Activated B cell treated with CpG ODN at 0.5 μM for 24 hours (primary cell): ENCODE results near the gene BCL3. TPM values are rescaled to one million over a fixed set of nuclear protein-coding genes. Genes with fewer than 3 reads are reported as not detected.

Experiments used
- ATAC-seq: fragments of 200-7000 bp; cut with Tn5 transposase; one replicate; pipeline ENCODE4 v1.10.0; 2021; ENCODE audit warnings: low read depth, mild to moderate bottlenecking, moderate library complexity
- CTCF ChIA-PET: fragments of 350-600 bp; sonication (Branson Sonifier 250); formaldehyde crosslinking; loops from one replicate; lab custom pipeline; 2021; ENCODE audit warnings: antibody characterized with exemption; lab: Charles Lee
- POLR2A ChIA-PET: fragments of 350-600 bp; sonication (Branson Sonifier 250); formaldehyde crosslinking; loops from one replicate; lab custom pipeline; 2021; ENCODE audit warnings: antibody characterized with exemption; lab: Charles Lee
- DNase-seq: peaks from one replicate; pipeline ENCODE4 v3.0.0; 2022
- H3K27ac Mint-ChIP-seq: one replicate; pipeline ENCODE4 v1.8.0; 2020; ENCODE audit warnings: mixed read lengths
- H3K27me3 Mint-ChIP-seq: one replicate; pipeline ENCODE4 v1.8.0; 2021; ENCODE audit warnings: mixed read lengths
- H3K36me3 Mint-ChIP-seq: one replicate; pipeline ENCODE4 v1.8.0; 2021; ENCODE audit warnings: low read depth, mixed read lengths
- H3K4me1 Mint-ChIP-seq: one replicate; pipeline ENCODE4 v1.8.0; 2021; ENCODE audit warnings: mixed read lengths
- H3K4me3 Mint-ChIP-seq: one replicate; pipeline ENCODE4 v1.8.0; 2020; ENCODE audit warnings: mild to moderate bottlenecking, mixed read lengths
- H3K9me3 Mint-ChIP-seq: one replicate; pipeline ENCODE4 v1.8.0; 2020; ENCODE audit warnings: mixed read lengths
- CTCF ChIP-seq: fragments of 200-600 bp; IDR thresholded peaks from one replicate; pipeline ENCODE4 v1.8.0; 2022; ENCODE audit warnings: antibody characterized with exemption, mild to moderate bottlenecking
- intact Hi-C: fragments of 100-400 bp; cut with micrococcal nuclease; formaldehyde crosslinking; loops from one replicate; pipeline ENCODE4 v1.15.1; 2024
- total RNA-seq: library from RNA; stranded (reverse); gene quantifications from 2 replicates; pipeline ENCODE4 v1.2.3, GENCODE V29; 2022

The BCL3 gene
- total RNA-seq, 1 donor from 2014 or later, result 149 TPM

- POLR2A ChIA-PET, result no interaction called here
- TF ChIP-seq CTCF, result no peak
- H3K27ac Mint-ChIP-seq, result no peak overlapping the region
- no peaks in the 10 kb centered on the region for H3K36me3 Mint-ChIP-seq
- CTCF ChIA-PET, result no interaction called here
- DNase-seq, result no peak
- ATAC-seq, result no peak
- intact Hi-C loops, result loop anchor here (2.0 kb wide), 1 partner anchor 45 kb away; no protein-coding TSS in a partner anchor
- H3K4me3 Mint-ChIP-seq, result no peak overlapping the region
- H3K27me3 Mint-ChIP-seq, result peaks cover 10% of the 10 kb centered on the region
- H3K9me3 Mint-ChIP-seq, result no peaks in the 10 kb centered on the region
- H3K4me1 Mint-ChIP-seq, result peaks cover 11% of the 10 kb centered on the region
Observed at GRCh38 chr19:44799627-44800346, 51.3 kb downstream of the BCL3 start.

- H3K9me3 Mint-ChIP-seq, result no peaks in the 10 kb centered on the region
- intact Hi-C loops, result loop anchor here (2.0 kb wide), 1 partner anchor 44 kb away; no protein-coding TSS in a partner anchor
- H3K4me1 Mint-ChIP-seq, result peaks cover 8% of the 10 kb centered on the region
- H3K27ac Mint-ChIP-seq, result no peak overlapping the region
- no peaks in the 10 kb centered on the region for H3K36me3 Mint-ChIP-seq
- peaks cover 16% of the 10 kb centered on the region for H3K27me3 Mint-ChIP-seq
- ATAC-seq (peak; percentile 92), DNase-seq (peak; percentile 70)
- ChIA-PET POLR2A (no interaction called here), CTCF (no interaction called here)
- H3K4me3 Mint-ChIP-seq, result no peak overlapping the region
- TF ChIP-seq CTCF, result no peak
Observed at GRCh38 chr19:44800461-44800860, 52.0 kb downstream of the BCL3 start.

GRCh38 chr19:44803442-44804428, 55.2 kb downstream of the BCL3 start:
- DNase-seq (no peak), ATAC-seq (no peak)
- intact Hi-C loops, result no loop called here
- no peak for TF ChIP-seq CTCF
- peaks cover 16% of the 10 kb centered on the region for H3K27me3 Mint-ChIP-seq
- no peaks in the 10 kb centered on the region for H3K36me3 Mint-ChIP-seq
- H3K4me1 Mint-ChIP-seq, result peaks cover 4% of the 10 kb centered on the region
- no peak overlapping the region for H3K27ac Mint-ChIP-seq
- ChIA-PET POLR2A (interaction anchor here (0.6 to 1.4 kb wide), 2 partner anchors 9 to 375 kb away, joined by 3 to 4 read pairs; partner anchors contain the start of gene BLOC1S3), CTCF (interaction anchor here (1.0 to 1.2 kb wide), 2 partner anchors 20 to 80 kb away, joined by 3 to 6 read pairs; no protein-coding TSS in a partner anchor)
- H3K9me3 Mint-ChIP-seq, result no peaks in the 10 kb centered on the region
- no peak overlapping the region for H3K4me3 Mint-ChIP-seq

- CTCF ChIA-PET, result interaction anchor here (0.6 to 2.3 kb wide), 2 partner anchors 82 to 115 kb away, joined by 7 to 13 read pairs; no protein-coding TSS in a partner anchor
- DNase-seq, result no peak
- peaks cover 4% of the 10 kb centered on the region for H3K4me1 Mint-ChIP-seq
- no peak overlapping the region for H3K27ac Mint-ChIP-seq
- no peak for ATAC-seq
- no peaks in the 10 kb centered on the region for H3K9me3 Mint-ChIP-seq
- intact Hi-C loops, result no loop called here
- no peak for TF ChIP-seq CTCF
- POLR2A ChIA-PET, result interaction anchor here (0.7 kb wide), 3 partner anchors 33 to 809 kb away, joined by 6 to 7 read pairs (median 7); no protein-coding TSS in a partner anchor
- no peak overlapping the region for H3K4me3 Mint-ChIP-seq
- H3K36me3 Mint-ChIP-seq, result no peaks in the 10 kb centered on the region
- H3K27me3 Mint-ChIP-seq, result peaks cover 25% of the 10 kb centered on the region
Observed at GRCh38 chr19:44806291-44806690, 57.8 kb downstream of the BCL3 start.
